GM12878 (cell line): ENCODE results near the gene PPP6R2. TPM values are rescaled to one million over a fixed set of nuclear protein-coding genes. Genes with fewer than 3 reads are reported as not detected.

Experiments
- ATAC-seq: fragments of 200-7000 bp; cut with Tn5 transposase; 3 replicates; pipeline ENCODE4 v1.9.1; 2020; ENCODE audit warnings: mild to moderate bottlenecking, moderate library complexity
- BruUV-seq: library from RNA; stranded (reverse); fragments of 400-500 nt; replicated peaks from 2 replicates; lab custom pipeline; 2021; lab: Mats Ljungman, UMichigan
- CTCF ChIA-PET: fragments of 300-600 bp; sonication (Branson Sonifier 250); formaldehyde crosslinking; extraction: SDS; loops from one replicate; lab custom pipeline; 2021; ENCODE audit warnings: inconsistent platforms; lab: Yijun Ruan, JAX
- POLR2A ChIA-PET: fragments of 350-600 bp; formaldehyde crosslinking; extraction: SDS; loops from one replicate; lab custom pipeline; 2021; ENCODE audit warnings: inconsistent platforms; lab: Charles Lee
- RAD21 ChIA-PET: fragments of 300-600 bp; sonication (Branson Sonifier 250); formaldehyde crosslinking; loops from one replicate; lab custom pipeline; 2023; ENCODE audit warnings: antibody characterized with exemption; ENCODE audit not compliant: unreplicated experiment; lab: Charles Lee
- SMC1A ChIA-PET: fragments of 300-600 bp; sonication (Branson Sonifier 250); formaldehyde crosslinking; loops from one replicate; lab custom pipeline; 2023; ENCODE audit not compliant: unreplicated experiment, uncharacterized antibody; lab: Charles Lee
- DNase-seq: peaks from one replicate; pipeline ENCODE4 v3.0.0-alpha.2; 2011; ENCODE audit warnings: low read depth, low spot score
- FAIRE-seq: peaks from 3 replicates; lab custom pipeline; 2011; peaks lifted over from hg19 to GRCh38; lab: Jason Lieb, UNC
- H2AFZ ChIP-seq: 2 replicates; pipeline ENCODE4 v1.6.0; 2011; ENCODE audit warnings: low read depth, low read length, control low read depth; ENCODE audit not compliant: control insufficient read depth
- H3K27ac ChIP-seq: 2 replicates; pipeline ENCODE4 v1.5.1; 2011; ENCODE audit warnings: control low read depth; ENCODE audit not compliant: control insufficient read depth, insufficient read depth
- H3K27me3 ChIP-seq, 2 experiments: replicated peaks in 1 of 2; 2 replicates each; pipeline versions ENCODE4 v1.6.0 to v1.6.1; 2011; ENCODE audit warnings: low read length in 1 of 2; ENCODE audit not compliant: control insufficient read depth in 2 of 2, insufficient read depth in 2 of 2
- H3K36me3 ChIP-seq, 2 experiments: 2 replicates each; pipeline ENCODE4 v1.5.1; 2011; ENCODE audit warnings: low read length in 1 of 2; ENCODE audit not compliant: control insufficient read depth in 2 of 2, insufficient read depth in 2 of 2
- H3K4me1 ChIP-seq: 2 replicates; pipeline ENCODE4 v1.6.1; 2011; ENCODE audit warnings: mild to moderate bottlenecking, low read length, moderate library complexity, mixed read lengths; ENCODE audit not compliant: control insufficient read depth, insufficient read depth
- H3K4me2 ChIP-seq: 2 replicates; pipeline ENCODE4 v1.6.0; 2011; ENCODE audit warnings: control low read depth; ENCODE audit not compliant: control insufficient read depth, insufficient read depth
- H3K4me3 ChIP-seq: fragments of 200-600 bp; sonication (generic); 2 replicates; pipeline ENCODE4 v1.5.1; 2016
- H3K79me2 ChIP-seq: 2 replicates; pipeline ENCODE4 v1.6.0; 2011; ENCODE audit warnings: low read length; ENCODE audit not compliant: control insufficient read depth, insufficient read depth
- H3K9ac ChIP-seq: 2 replicates; pipeline ENCODE4 v1.8.0; 2011; ENCODE audit warnings: low read length, control low read depth, mixed read lengths; ENCODE audit not compliant: control insufficient read depth, insufficient read depth
- H3K9me3 ChIP-seq: replicated peaks from 3 replicates; pipeline ENCODE4 v1.5.1; 2011; ENCODE audit warnings: mild to moderate bottlenecking, low read length; ENCODE audit not compliant: control insufficient read depth, insufficient read depth
- H4K20me1 ChIP-seq: 2 replicates; pipeline ENCODE4 v1.6.0; 2011; ENCODE audit not compliant: control insufficient read depth, insufficient read depth
- BCL11A ChIP-seq: IDR thresholded peaks from 2 replicates; pipeline ENCODE4 v1.6.1; 2011; ENCODE audit warnings: low read depth, low read length
- CBFB ChIP-seq: IDR thresholded peaks from 2 replicates; pipeline ENCODE4 v1.6.1; 2016; ENCODE audit warnings: antibody characterized with exemption, low read depth
- CREM ChIP-seq: IDR thresholded peaks from 2 replicates; pipeline ENCODE4 v1.6.1; 2014; ENCODE audit warnings: antibody characterized with exemption, low read depth
- ESRRA ChIP-seq: IDR thresholded peaks from 2 replicates; pipeline ENCODE4 v1.6.1; 2012; ENCODE audit warnings: mild to moderate bottlenecking, low read length, improper control_type of control experiment
- GATAD2B ChIP-seq: fragments of 450-650 bp; conservative IDR thresholded peaks from 2 replicates; pipeline ENCODE4 v1.6.1; 2017; ENCODE audit warnings: low read depth, mild to moderate bottlenecking, moderate library complexity
- JUND ChIP-seq: IDR thresholded peaks from 2 replicates; pipeline ENCODE4 v1.6.1; 2012; ENCODE audit warnings: low read depth, mild to moderate bottlenecking, low read length, improper control_type of control experiment, moderate library complexity
- MEF2B ChIP-seq: fragments of 450-650 bp; IDR thresholded peaks from 2 replicates; pipeline ENCODE4 v1.6.1; 2018; ENCODE audit warnings: mild to moderate bottlenecking, moderate library complexity; ENCODE audit not compliant: partially characterized antibody, poor library complexity, severe bottlenecking
- PAX8 ChIP-seq: fragments of 450-650 bp; IDR thresholded peaks from 2 replicates; pipeline ENCODE4 v1.6.1; 2017; ENCODE audit warnings: mild to moderate bottlenecking, moderate library complexity
- POLR2AphosphoS5 ChIP-seq: IDR thresholded peaks from 2 replicates; pipeline ENCODE4 v1.6.1; 2011; ENCODE audit warnings: mild to moderate bottlenecking, low read length, inconsistent platforms
- RELA ChIP-seq: fragments of 450-650 bp; IDR thresholded peaks from 2 replicates; pipeline ENCODE4 v1.8.0; 2014; ENCODE audit warnings: borderline replicate concordance; ENCODE audit not compliant: partially characterized antibody
- SMAD1 ChIP-seq: fragments of 450-650 bp; IDR thresholded peaks from 2 replicates; pipeline ENCODE4 v1.6.1; 2018; ENCODE audit warnings: mild to moderate bottlenecking, low read depth; ENCODE audit not compliant: partially characterized antibody
- SMARCA5 ChIP-seq: fragments of 450-650 bp; IDR thresholded peaks from 2 replicates; pipeline ENCODE4 v1.6.1; 2017; ENCODE audit warnings: mild to moderate bottlenecking
- SMC3 ChIP-seq: IDR thresholded peaks from 2 replicates; pipeline ENCODE4 v1.6.1; 2011; ENCODE audit warnings: low read length, improper control_type of control experiment, borderline replicate concordance
- SPI1 ChIP-seq: IDR thresholded peaks from 2 replicates; pipeline ENCODE4 v1.6.1; 2011; ENCODE audit warnings: low read depth, mild to moderate bottlenecking, low read length, moderate library complexity, borderline replicate concordance; ENCODE audit not compliant: insufficient read depth
- TCF3 ChIP-seq: IDR thresholded peaks from 2 replicates; pipeline ENCODE4 v1.6.1; 2012; ENCODE audit warnings: low read depth, mild to moderate bottlenecking, low read length, borderline replicate concordance; ENCODE audit not compliant: insufficient read depth
- YY1 ChIP-seq: IDR thresholded peaks from 2 replicates; pipeline ENCODE4 v1.6.1; 2011; ENCODE audit warnings: low read depth, mild to moderate bottlenecking, low read length
- ZNF217 ChIP-seq: fragments of 450-650 bp; IDR thresholded peaks from 2 replicates; pipeline ENCODE4 v1.6.1; 2017; ENCODE audit warnings: antibody characterized with exemption, mild to moderate bottlenecking
- WGBS: methylation state at CpG from one replicate; pipeline ENCODE4 v1.1.6; 2016; ENCODE audit warnings: low lambda C conversion rate; ENCODE audit not compliant: insufficient replicate concordance, insufficient coverage; ENCODE audit errors: missing lambda C conversion rate; 5-methylcytosine and 5-hydroxymethylcytosine counted together
- in situ Hi-C: fragments of 300-500 bp; cut with MboI; formaldehyde crosslinking; loops from 9 replicates; pipeline ENCODE4 v1.14.3; 2018; ENCODE audit warnings: mixed read lengths
- intact Hi-C: fragments of 100-400 bp; cut with micrococcal nuclease; formaldehyde crosslinking; loops from one replicate; pipeline ENCODE4 v1.14.2; 2022; ENCODE audit not compliant: unreplicated experiment
- polyA plus RNA-seq, 11 experiments: library from polyadenylated mRNA; depleted of rRNA in 4 of 11; unstranded in 6 of 11; stranded (reverse) in 5 of 11; fragments of >200 nt; fragmentation: Nextera tagmentation in 4 of 11; fragmentation: Illumina TruSeq in 1 of 11; extraction: Ambion mirVana in 4 of 11; extraction: Trizol in 1 of 11; gene quantifications; 1 replicate in 1 of 11; 2 replicates in 10 of 11; pipeline versions ENCODE4 v1.2.1 to v1.2.3, GENCODE V29; 2011 to 2016; ENCODE audit warnings: inconsistent platforms in 2 of 11, missing spikeins in 2 of 11, low read depth in 1 of 11
- total RNA-seq, 4 experiments: library from RNA; depleted of rRNA in 3 of 4; stranded (reverse); fragments of >200 nt in 3 of 4; fragmentation: Illumina TruSeq in 1 of 4; extraction: Trizol in 1 of 4; gene quantifications; 2 replicates each; pipeline versions ENCODE4 v1.2.1 to v1.2.3, GENCODE V29; 2013 to 2021
- TF ChIP-seq, protein P1 (sequence below): fragments of 450-650 bp; IDR thresholded peaks from 2 replicates; pipeline ENCODE4 v1.6.1; 2017; ENCODE audit warnings: borderline replicate concordance
- TF ChIP-seq, protein P2 (sequence below): fragments of 450-650 bp; IDR thresholded peaks from 2 replicates; pipeline ENCODE4 v1.6.1; 2016; ENCODE audit warnings: mild to moderate bottlenecking, moderate library complexity, borderline replicate concordance

PPP6R2 gene
- total and polyA plus RNA-seq, 10 of the 15 experiments (the other 5 are each of a cell fraction or from before 2014, with no cell fraction given) = 0.29 to 52.6 (median 25.4) TPM

DNA sequence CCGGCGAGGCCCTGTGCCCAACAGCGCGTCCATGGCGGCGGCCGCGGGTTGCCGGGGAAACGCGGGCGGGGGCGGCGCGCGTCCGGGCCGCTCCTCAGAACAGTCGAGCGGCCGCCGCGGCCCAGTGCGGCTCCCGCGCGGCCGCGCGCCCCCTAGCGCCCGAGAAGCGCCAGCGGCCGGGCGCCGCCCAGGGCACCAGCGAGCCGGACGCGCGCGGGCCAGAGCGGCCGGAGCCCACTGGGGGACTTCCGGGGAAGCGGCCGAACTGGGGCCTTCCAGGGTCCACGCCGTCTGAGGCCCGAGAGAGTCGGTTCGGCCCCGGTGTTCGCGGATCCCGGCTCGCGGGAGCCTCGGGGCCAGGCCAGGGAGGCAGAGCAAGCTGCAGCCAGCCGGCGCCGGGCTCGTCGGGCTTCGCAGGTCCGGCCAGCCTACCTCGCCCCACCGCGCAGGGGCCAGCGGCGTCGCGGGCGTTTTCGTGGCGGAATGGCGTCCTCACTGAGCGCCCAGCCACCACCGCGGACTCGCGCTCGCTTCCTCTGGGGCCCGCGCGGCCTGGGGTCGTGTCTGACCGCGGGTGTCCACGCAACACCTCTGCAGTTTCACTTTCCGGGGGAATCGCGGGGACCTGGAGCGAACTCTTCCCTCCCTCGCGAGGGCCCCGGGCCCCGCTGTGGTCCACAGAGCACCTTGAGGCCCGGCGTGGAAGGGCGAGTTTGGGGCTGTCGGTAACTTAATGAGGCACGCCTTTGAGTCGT is 16.0 kb upstream of the PPP6R2 start, which contains the start of gene DENND6B:
Gene DENND6B, minus strand, starts transcription at position 57 of the 755 bp plus-strand sequence. Its CDS starts 24 bp downstream, at position 33.
- no peaks in the 10 kb centered on the region for H4K20me1 ChIP-seq
- WGBS = 1% methylated on average over 83 of the region's 105 CpGs
- TF ChIP-seq, protein P1, sequence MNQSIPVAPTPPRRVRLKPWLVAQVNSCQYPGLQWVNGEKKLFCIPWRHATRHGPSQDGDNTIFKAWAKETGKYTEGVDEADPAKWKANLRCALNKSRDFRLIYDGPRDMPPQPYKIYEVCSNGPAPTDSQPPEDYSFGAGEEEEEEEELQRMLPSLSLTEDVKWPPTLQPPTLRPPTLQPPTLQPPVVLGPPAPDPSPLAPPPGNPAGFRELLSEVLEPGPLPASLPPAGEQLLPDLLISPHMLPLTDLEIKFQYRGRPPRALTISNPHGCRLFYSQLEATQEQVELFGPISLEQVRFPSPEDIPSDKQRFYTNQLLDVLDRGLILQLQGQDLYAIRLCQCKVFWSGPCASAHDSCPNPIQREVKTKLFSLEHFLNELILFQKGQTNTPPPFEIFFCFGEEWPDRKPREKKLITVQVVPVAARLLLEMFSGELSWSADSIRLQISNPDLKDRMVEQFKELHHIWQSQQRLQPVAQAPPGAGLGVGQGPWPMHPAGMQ = no peak
- TF ChIP-seq JUND = no peak
- TF ChIP-seq BCL11A = no peak
- TF ChIP-seq SMARCA5 = peak; percentile 94
- TF ChIP-seq POLR2AphosphoS5 = peak; percentile 72
- no peak for TF ChIP-seq SPI1
- 0 out of 2 replicates have a peak, but pooled peaks have one; percentile 28 for TF ChIP-seq CBFB
- peak; percentile 90 for TF ChIP-seq YY1
- TF ChIP-seq MEF2B = no peak
- TF ChIP-seq, protein P2, sequence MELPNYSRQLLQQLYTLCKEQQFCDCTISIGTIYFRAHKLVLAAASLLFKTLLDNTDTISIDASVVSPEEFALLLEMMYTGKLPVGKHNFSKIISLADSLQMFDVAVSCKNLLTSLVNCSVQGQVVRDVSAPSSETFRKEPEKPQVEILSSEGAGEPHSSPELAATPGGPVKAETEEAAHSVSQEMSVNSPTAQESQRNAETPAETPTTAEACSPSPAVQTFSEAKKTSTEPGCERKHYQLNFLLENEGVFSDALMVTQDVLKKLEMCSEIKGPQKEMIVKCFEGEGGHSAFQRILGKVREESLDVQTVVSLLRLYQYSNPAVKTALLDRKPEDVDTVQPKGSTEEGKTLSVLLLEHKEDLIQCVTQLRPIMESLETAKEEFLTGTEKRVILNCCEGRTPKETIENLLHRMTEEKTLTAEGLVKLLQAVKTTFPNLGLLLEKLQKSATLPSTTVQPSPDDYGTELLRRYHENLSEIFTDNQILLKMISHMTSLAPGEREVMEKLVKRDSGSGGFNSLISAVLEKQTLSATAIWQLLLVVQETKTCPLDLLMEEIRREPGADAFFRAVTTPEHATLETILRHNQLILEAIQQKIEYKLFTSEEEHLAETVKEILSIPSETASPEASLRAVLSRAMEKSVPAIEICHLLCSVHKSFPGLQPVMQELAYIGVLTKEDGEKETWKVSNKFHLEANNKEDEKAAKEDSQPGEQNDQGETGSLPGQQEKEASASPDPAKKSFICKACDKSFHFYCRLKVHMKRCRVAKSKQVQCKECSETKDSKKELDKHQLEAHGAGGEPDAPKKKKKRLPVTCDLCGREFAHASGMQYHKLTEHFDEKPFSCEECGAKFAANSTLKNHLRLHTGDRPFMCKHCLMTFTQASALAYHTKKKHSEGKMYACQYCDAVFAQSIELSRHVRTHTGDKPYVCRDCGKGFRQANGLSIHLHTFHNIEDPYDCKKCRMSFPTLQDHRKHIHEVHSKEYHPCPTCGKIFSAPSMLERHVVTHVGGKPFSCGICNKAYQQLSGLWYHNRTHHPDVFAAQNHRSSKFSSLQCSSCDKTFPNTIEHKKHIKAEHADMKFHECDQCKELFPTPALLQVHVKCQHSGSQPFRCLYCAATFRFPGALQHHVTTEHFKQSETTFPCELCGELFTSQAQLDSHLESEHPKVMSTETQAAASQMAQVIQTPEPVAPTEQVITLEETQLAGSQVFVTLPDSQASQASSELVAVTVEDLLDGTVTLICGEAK = 0 out of 2 replicates have a peak, but pooled peaks have one; percentile 48
- no peak for TF ChIP-seq ZNF217
- TF ChIP-seq PAX8 = no peak
- no peak for TF ChIP-seq SMAD1
- peak; percentile 99 for TF ChIP-seq GATAD2B
- TF ChIP-seq ESRRA = no peak
- TF ChIP-seq CREM = peak; percentile 59; the same call in 1 of the 2 replicates
- TF ChIP-seq RELA = peak; percentile 51
- peak; percentile 28; the same call in 1 of the 2 replicates for TF ChIP-seq SMC3
- TF ChIP-seq TCF3 = peak; percentile 66

More for the DNA sequence above, 16.0 kb upstream of the PPP6R2 start, which contains the start of gene DENND6B:
- in situ Hi-C loops = loop anchor here (5.0 kb wide), 1 partner anchor 50 kb away; no protein-coding TSS in a partner anchor
- H3K9me3 ChIP-seq = no peaks in the 10 kb centered on the region
- FAIRE-seq (no peak), DNase-seq (no peak), ATAC-seq (peak; percentile 97)
- H3K9ac ChIP-seq = peak within 1 kb of the TSS; percentile 85
- ChIA-PET CTCF (interaction anchor here (0.7 to 4.2 kb wide), 12 partner anchors 12 to 237 kb away, joined by 3 to 36 read pairs (median 4); partner anchors contain the start of genes HDAC10 and TUBGCP6), RAD21 (interaction anchor here (0.8 to 1.7 kb wide), 2 partner anchors 15 to 51 kb away, joined by 3 to 6 read pairs; no protein-coding TSS in a partner anchor), SMC1A (interaction anchor here (1.3 to 1.7 kb wide), 3 partner anchors 14 to 76 kb away, joined by 3 to 5 read pairs (median 5); partner anchors contain the start of gene HDAC10), POLR2A (interaction anchor here (0.8 to 1.1 kb wide), 2 partner anchors 22 to 33 kb away, joined by 3 read pairs; no protein-coding TSS in a partner anchor)
- peaks cover 1% of the 10 kb centered on the region; the same call in 1 of the 2 replicates for H3K79me2 ChIP-seq
- H3K4me2 ChIP-seq = peak within 1 kb of the TSS; percentile 97
- H3K4me3 ChIP-seq = peak within 1 kb of the TSS; percentile 69
- intact Hi-C loops = loop anchor here (1.0 kb wide), 1 partner anchor 51 kb away; no protein-coding TSS in a partner anchor
- peaks cover 2% of the 10 kb centered on the region; the same call in 1 of the 2 replicates for H3K4me1 ChIP-seq
- peak within 1 kb of the TSS; percentile 92 for H2AFZ ChIP-seq
- peak within 1 kb of the TSS; percentile 85 for H3K27ac ChIP-seq
- H3K27me3 ChIP-seq = no peaks in the 10 kb centered on the region
- no peaks in the 10 kb centered on the region for H3K36me3 ChIP-seq
- BruUV-seq = TSS peak; percentile 94
